ENCODE data around the gene TPT1.

Gene TPT1

DNA sequence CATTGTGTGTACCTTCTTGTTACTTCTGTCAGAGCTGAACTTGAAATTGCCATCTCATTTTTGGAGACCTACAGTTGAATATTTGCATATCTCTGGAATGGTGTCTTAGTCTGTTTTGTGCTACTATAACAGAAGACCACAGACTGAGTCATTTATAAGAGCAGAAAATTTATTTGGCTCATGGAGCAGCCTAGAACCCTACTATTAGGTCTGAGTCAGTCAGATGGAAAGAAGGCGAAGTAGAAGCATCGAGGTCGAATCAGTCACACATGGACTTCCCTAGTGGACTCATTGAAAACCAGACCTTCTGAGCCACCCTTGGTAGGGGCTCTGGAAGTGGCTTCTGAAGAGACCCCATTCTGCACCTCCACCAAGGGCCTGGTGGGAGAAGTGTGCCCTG is 33.9 kb upstream of the TPT1 start:
- H3K36me3 ChIP-seq (ENCODE audit: insufficient read depth, low read length), result peaks cover 5% of the 10 kb centered on the region; the same call in 1 of the 2 replicates
- no peak overlapping the region for H3K4me2 ChIP-seq (ENCODE audit: insufficient read depth, low read length)
- ATAC-seq (ENCODE audit: insufficient read depth, low read depth) (no peak), DNase-seq (no peak)
- H3K9me3 ChIP-seq (ENCODE audit: insufficient read depth, low read length, severe bottlenecking), result no peaks in the 10 kb centered on the region
- no peaks in the 10 kb centered on the region for H4K20me1 ChIP-seq (ENCODE audit: insufficient read depth, low read length)
- no peak overlapping the region for H3K4me3 ChIP-seq (ENCODE audit: low read depth in 1 of 2, low read length in 2 of 2)
- no peaks in the 10 kb centered on the region for H3K79me2 ChIP-seq (ENCODE audit: insufficient read depth, low read length)
- H3K4me1 ChIP-seq (ENCODE audit: insufficient read depth, low read length), result no peaks in the 10 kb centered on the region
- no peak overlapping the region for H3K9ac ChIP-seq (ENCODE audit: low read depth, low read length)
- TF ChIP-seq, protein P1, sequence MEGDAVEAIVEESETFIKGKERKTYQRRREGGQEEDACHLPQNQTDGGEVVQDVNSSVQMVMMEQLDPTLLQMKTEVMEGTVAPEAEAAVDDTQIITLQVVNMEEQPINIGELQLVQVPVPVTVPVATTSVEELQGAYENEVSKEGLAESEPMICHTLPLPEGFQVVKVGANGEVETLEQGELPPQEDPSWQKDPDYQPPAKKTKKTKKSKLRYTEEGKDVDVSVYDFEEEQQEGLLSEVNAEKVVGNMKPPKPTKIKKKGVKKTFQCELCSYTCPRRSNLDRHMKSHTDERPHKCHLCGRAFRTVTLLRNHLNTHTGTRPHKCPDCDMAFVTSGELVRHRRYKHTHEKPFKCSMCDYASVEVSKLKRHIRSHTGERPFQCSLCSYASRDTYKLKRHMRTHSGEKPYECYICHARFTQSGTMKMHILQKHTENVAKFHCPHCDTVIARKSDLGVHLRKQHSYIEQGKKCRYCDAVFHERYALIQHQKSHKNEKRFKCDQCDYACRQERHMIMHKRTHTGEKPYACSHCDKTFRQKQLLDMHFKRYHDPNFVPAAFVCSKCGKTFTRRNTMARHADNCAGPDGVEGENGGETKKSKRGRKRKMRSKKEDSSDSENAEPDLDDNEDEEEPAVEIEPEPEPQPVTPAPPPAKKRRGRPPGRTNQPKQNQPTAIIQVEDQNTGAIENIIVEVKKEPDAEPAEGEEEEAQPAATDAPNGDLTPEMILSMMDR (IDR thresholded peaks at IDR 0.05; ENCODE audit: borderline replicate concordance, extremely low read depth, low read length, poor library complexity, severe bottlenecking), result no peak
- no peak for TF ChIP-seq EZH2 (IDR thresholded peaks at IDR 0.05; ENCODE audit: borderline replicate concordance, low read depth, low read length, severe bottlenecking)
- H2AFZ ChIP-seq (ENCODE audit: low read depth, low read length), result no peak overlapping the region
- H3K27ac ChIP-seq (ENCODE audit: low read length), result no peak overlapping the region
- no peaks in the 10 kb centered on the region for H3K27me3 ChIP-seq (ENCODE audit: insufficient read depth, low read length, poor library complexity)

DNA sequence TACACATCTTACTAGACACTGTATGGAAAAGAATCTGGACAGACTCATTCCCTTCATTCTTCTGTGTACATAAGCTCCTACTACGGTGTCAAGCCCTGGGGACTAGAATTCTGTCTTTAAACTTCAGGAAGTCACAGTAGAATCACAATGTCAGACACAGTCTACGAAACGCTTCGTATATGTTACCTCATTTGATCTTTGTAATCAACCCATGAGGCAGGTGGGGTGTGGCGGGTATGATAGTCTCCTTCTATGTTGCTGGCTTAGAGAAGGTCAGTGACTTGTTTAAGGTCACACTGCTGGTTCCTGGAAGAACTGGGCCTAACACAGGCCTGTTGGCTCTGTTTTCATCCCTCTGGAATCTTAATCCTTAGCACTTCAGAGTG is 32.2 kb upstream of the TPT1 start:
- H3K4me2 ChIP-seq (ENCODE audit: insufficient read depth, low read length), result no peak overlapping the region
- H3K79me2 ChIP-seq (ENCODE audit: insufficient read depth, low read length), result no peaks in the 10 kb centered on the region
- H2AFZ ChIP-seq (ENCODE audit: low read depth, low read length), result no peak overlapping the region
- H3K36me3 ChIP-seq (ENCODE audit: insufficient read depth, low read length), result peaks cover 5% of the 10 kb centered on the region; the same call in 1 of the 2 replicates
- ATAC-seq (ENCODE audit: insufficient read depth, low read depth), result no peak
- H3K27me3 ChIP-seq (ENCODE audit: insufficient read depth, low read length, poor library complexity), result no peaks in the 10 kb centered on the region
- H3K9ac ChIP-seq (ENCODE audit: low read depth, low read length), result no peak overlapping the region
- H3K27ac ChIP-seq (ENCODE audit: low read length), result no peak overlapping the region
- no peaks in the 10 kb centered on the region for H3K4me1 ChIP-seq (ENCODE audit: insufficient read depth, low read length)
- no peaks in the 10 kb centered on the region for H3K9me3 ChIP-seq (ENCODE audit: insufficient read depth, low read length, severe bottlenecking)
- TF ChIP-seq, protein P1 (IDR thresholded peaks at IDR 0.05; ENCODE audit: borderline replicate concordance, extremely low read depth, low read length, poor library complexity, severe bottlenecking), result no peak
- TF ChIP-seq EZH2 (IDR thresholded peaks at IDR 0.05; ENCODE audit: borderline replicate concordance, low read depth, low read length, severe bottlenecking), result no peak
- H4K20me1 ChIP-seq (ENCODE audit: insufficient read depth, low read length), result no peaks in the 10 kb centered on the region
- no peak overlapping the region for H3K4me3 ChIP-seq (ENCODE audit: low read depth in 1 of 2, low read length in 2 of 2)
- no peak for DNase-seq

DNA sequence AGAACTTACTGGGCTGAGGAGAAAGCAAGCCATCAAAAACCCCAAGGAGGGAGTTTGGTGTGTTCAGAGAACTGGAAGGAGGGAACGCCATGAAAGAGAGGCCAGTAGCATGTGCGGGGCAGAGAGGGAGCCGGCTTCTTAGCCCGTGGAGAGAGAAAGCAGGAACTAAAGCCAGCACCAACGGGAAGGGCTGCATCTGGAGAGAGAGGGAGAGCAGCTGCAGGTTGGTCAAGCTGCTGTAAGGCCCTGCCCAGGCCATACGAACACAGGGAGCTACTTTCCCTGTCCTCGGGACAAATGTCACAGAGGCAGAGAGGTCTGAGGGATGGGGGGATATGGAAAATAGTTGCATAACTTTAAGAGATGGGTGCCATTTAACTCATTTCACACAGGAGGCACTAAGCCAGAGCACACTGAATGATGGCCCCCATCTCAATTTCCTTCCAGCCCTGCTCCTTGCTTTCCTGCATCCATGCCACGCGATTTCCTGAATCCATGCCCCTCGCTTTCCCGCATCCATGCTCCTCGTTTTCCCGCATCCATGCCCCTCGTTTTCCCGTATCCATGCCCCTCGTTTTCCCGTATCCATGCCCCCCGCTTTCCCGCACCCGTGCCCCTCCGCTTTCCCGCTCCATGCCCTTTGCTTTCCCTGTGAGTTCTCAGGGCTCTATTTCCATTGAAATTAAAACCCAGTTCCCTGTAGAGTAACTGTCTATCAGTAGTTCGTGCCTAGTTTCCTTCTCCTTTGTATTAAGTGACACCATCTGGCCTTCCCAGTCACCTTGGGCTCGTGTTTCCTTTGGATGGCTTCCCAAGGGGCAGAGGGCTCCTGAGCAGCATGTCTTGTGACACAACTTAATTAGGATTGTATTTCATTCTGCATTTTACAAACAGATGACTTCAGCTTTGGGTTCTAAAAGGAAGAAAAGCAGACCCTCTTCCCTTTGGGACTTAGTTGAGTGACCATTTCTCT is 31.5 kb upstream of the TPT1 start:
- ATAC-seq (ENCODE audit: insufficient read depth, low read depth), result no peak
- no peaks in the 10 kb centered on the region for H3K27me3 ChIP-seq (ENCODE audit: insufficient read depth, low read length, poor library complexity)
- no peak for DNase-seq
- TF ChIP-seq, protein P1 (IDR thresholded peaks at IDR 0.05; ENCODE audit: borderline replicate concordance, extremely low read depth, low read length, poor library complexity, severe bottlenecking), result no peak
- no peak for TF ChIP-seq EZH2 (IDR thresholded peaks at IDR 0.05; ENCODE audit: borderline replicate concordance, low read depth, low read length, severe bottlenecking)
- no peaks in the 10 kb centered on the region for H3K9me3 ChIP-seq (ENCODE audit: insufficient read depth, low read length, severe bottlenecking)
- H3K4me3 ChIP-seq (ENCODE audit: low read depth in 1 of 2, low read length in 2 of 2), result no peak overlapping the region
- H3K9ac ChIP-seq (ENCODE audit: low read depth, low read length), result no peak overlapping the region
- H4K20me1 ChIP-seq (ENCODE audit: insufficient read depth, low read length), result no peaks in the 10 kb centered on the region
- peaks cover 2% of the 10 kb centered on the region; the same call in 1 of the 2 replicates for H3K4me1 ChIP-seq (ENCODE audit: insufficient read depth, low read length)
- H2AFZ ChIP-seq (ENCODE audit: low read depth, low read length), result no peak overlapping the region
- no peaks in the 10 kb centered on the region for H3K79me2 ChIP-seq (ENCODE audit: insufficient read depth, low read length)
- H3K27ac ChIP-seq (ENCODE audit: low read length), result no peak overlapping the region
- peaks cover 5% of the 10 kb centered on the region; the same call in 1 of the 2 replicates for H3K36me3 ChIP-seq (ENCODE audit: insufficient read depth, low read length)
- no peak overlapping the region for H3K4me2 ChIP-seq (ENCODE audit: insufficient read depth, low read length)

All from DND-41 (cell line).